HG02943 (cell line): Measurements from ENCODE around the gene PBX3.

Experiments used
- ATAC-seq: cut with Tn5 transposase; IDR thresholded peaks from one replicate; pipeline ENCODE4 v1.9.1; 2021; ENCODE audit warnings: mild to moderate bottlenecking, low read depth, moderate library complexity; ENCODE audit not compliant: unreplicated experiment

The PBX3 gene

GRCh38 chr9:125989524-125990180 lies 242.5 kb downstream of the PBX3 start:
- no peak for ATAC-seq

- no peak for ATAC-seq
These were observed 243.1 kb downstream of the PBX3 start for GRCh38 chr9:125990186-125990792.

DNA sequence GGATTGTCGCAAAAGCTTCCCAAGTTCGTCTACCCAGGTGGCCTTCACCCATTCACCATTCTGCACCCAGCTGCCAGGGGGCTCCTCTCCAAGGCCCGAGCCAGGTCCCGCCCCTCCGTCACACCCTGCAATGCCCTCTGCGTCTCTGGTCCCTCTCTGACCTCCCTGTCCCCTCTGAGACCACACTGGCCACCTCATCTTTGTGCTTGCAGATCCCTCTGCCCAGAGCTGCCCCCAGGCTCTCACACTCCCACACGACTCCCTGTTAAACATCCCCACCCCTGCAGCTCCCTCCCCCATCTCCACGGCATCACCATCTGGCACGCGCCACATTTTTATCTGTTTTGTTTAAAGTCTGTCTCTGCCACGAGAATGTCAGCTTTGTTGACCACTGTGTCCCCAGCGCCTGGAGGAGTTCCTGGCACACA lies 243.6 kb downstream of the PBX3 start:
- no peak for ATAC-seq

DNA sequence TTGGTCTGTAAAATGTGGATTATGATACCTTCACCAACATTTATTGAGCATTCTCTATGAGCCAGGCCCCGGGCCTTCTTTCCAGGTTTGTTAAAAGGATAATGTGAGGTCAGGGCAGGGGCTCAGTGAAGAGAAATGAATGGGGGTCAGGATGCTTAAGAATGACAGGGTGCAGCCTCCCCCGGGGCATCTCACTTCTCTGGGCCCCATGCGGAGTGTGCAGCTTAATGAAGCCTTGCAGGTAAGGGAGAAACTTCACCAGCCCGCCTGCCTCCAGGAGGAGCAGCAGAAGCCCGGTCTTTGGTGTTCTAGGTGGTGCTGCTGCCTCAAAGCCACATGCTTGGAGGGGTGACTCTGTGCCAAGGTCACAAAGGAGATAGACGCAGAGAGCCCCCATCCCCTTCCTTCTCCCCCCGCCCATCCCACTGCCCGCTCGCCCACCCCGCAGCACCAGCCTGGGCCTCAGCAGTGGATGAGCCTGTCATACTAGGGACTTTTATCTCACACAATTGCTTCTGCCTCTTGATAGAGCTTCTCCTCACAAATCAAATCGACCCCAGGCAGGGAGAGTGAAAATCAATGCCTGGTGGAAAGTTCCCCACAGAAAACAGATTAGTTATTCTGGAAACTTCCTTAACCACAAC lies 244.8 kb downstream of the PBX3 start:
- no peak for ATAC-seq

DNA sequence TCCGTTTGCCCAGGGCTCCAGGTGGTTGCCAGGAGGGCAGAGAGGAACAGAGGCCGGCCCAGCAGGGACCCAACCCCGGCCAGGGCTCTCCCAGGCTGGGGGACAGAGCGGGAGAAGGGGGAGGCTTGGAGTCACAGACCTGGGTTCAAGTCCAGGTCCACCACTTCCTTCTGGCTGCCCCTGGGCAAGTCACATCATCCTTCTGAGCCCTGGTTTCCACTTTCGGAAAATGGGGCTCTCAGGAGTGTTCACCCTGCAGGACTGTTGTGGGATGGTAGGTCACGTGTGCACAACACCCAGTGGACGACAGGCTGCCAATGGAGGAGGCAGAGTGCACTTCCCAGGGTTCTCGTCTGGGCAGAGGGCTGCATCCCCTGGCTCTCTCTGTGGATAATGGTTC lies 245.4 kb downstream of the PBX3 start:
- no peak for ATAC-seq

GRCh38 chr9:125993466-125993865 lies 246.3 kb downstream of the PBX3 start:
- no peak for ATAC-seq

GRCh38 chr9:125994066-125994943 lies 247.1 kb downstream of the PBX3 start:
- no peak for ATAC-seq

DNA sequence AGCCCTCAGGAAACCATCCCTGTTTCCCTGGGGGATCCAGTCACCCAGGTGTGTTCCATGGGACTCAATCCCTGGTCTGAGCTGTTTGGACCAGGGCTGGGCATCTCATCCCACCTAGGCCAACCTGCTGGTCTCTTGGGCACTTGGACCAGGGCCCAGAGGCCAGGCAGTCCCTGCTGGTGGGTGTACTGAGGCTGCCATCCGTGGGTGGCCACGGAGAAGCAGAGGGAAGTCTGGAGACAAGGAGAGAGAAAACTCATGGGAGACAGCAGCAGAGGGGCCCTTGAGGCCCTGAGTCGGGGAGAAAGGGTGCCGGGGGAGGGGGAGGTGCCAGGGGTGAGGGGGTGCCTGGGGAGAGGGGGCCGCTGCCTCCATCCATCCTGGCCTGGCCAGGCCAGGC lies 247.8 kb downstream of the PBX3 start:
- no peak for ATAC-seq

- no peak for ATAC-seq
These were observed 248.5 kb downstream of the PBX3 start for GRCh38 chr9:125995706-125996105.

DNA sequence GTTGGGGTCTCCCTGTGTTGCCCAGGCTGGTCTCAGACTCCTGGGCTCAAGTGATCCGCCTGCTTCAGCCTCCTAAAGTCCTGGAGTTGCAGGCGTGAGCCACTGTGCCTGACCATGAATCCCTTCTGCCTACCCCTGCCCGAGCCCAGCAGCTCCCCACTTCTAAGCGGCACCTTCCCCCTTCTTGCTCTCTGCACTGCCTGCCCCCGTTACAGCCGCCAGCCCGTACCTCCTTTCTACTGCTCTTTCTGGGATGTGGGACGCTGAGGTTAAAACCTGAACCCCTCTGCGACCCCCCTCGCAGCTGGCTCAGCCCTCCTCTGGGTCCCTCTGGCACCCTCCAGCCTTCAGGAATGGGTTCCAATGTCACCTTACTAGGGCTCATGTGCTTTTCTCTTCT lies 249.6 kb downstream of the PBX3 start:
- ATAC-seq = no peak

DNA sequence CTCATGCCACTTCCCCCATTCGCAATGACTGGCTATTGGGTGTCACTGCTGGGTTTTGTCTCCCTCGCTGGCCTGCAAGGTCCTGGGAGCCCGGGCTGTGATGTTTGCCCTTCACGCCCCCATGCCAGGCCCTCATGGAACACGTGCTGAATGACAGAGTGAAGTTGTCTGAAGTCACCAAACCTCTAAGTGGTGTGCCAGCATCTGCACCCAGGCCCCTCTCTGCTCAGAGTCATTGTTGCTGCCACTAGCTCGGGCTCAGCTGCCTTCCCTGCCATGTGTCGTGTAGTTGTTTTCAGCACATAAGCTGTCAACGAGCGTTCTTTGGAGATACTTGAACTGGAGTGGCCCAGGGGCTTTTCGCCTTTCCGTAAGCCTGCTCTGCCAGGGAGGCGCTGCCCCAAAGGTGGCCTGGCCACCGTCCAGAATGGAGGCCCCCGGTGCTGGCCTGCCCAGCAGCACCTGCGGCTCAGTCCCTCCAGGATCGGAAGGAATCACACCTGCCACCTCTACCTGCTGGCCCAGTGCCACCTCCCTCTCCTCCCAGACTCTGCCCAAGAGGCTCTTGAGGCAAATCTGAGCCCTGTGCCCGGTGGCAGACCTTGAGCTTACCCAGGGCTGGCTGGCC lies 250.1 kb downstream of the PBX3 start:
- ATAC-seq = no peak

- ATAC-seq = no peak
These were observed 251.8 kb downstream of the PBX3 start for GRCh38 chr9:125998837-125999503.

DNA sequence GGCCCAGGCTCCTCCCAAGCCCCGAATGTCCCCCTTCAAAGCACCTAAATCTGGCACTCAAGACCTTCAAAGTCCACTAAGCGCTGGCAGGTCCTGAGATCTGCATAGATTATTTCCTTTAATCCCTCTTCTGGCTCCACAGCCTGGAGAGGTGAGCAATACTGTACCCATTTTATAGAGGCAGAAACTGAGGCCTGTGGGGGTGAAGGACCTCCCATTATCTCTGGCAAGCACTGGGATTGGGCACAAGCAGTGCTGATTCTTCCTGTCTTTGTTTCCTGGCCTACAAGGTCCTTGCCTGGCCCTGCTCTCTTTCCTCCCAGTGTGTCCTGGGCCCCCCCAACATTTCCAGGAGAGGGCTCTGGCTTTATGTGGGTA lies 252.3 kb downstream of the PBX3 start:
- no peak for ATAC-seq

DNA sequence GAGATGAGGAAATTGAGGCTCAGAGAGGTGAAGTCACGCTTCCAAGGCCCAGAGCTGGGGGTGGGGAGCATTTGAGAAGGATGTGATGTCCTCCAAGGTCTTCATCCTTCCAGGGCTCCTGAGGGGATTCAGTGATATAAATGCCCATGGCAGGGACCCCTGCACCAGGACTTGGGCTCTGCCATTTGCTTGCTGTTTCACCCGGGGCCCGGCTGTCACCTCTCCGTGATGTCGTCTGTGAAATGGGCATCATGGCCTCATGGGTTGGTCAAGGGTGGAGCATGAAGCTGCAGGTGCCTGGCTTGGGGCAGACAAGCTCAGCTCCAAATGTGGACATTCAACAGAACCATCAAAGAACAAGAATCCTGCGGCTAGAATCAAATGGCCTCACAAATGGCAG lies 253.1 kb downstream of the PBX3 start:
- ATAC-seq = no peak

GRCh38 chr9:126000731-126001580 lies 253.8 kb downstream of the PBX3 start:
- no peak for ATAC-seq

- ATAC-seq = no peak
These were observed 254.5 kb downstream of the PBX3 start for GRCh38 chr9:126001581-126002225.

- ATAC-seq = no peak
These were observed 255.5 kb downstream of the PBX3 start for GRCh38 chr9:126002476-126003350.

GRCh38 chr9:126009047-126009446 lies 261.9 kb downstream of the PBX3 start:
- no peak for ATAC-seq
